HG03558 (cell line): ENCODE data around the gene SRRM4.

Experiments used
- ATAC-seq: cut with Tn5 transposase; IDR thresholded peaks from one replicate; pipeline ENCODE4 v1.9.1; 2021; ENCODE audit warnings: moderate number of reproducible peaks; ENCODE audit not compliant: unreplicated experiment; ENCODE audit errors: extremely low read depth

The SRRM4 gene

GRCh38 chr12:118981285-118982211 lies at the start of gene SRRM4:
TSS of gene SRRM4 (plus strand) at chr12:118981541. CDS start at chr12:118981883, 342 bp downstream.
- ATAC-seq: no peak

GRCh38 chr12:118946256-118946655 lies 35.1 kb upstream of the SRRM4 start:
- no peak for ATAC-seq

GRCh38 chr12:118958520-118958919 lies 22.8 kb upstream of the SRRM4 start:
- ATAC-seq: no peak

- ATAC-seq: no peak
Measured at GRCh38 chr12:118959348-118959747, 22.0 kb upstream of the SRRM4 start.

- ATAC-seq: no peak
Measured at GRCh38 chr12:118959985-118960560, 21.3 kb upstream of the SRRM4 start.

- ATAC-seq: no peak
Measured at GRCh38 chr12:118960865-118961264, 20.5 kb upstream of the SRRM4 start.

- no peak for ATAC-seq
Measured at GRCh38 chr12:118964988-118965387, 16.4 kb upstream of the SRRM4 start.

- ATAC-seq: no peak
Measured at GRCh38 chr12:118970856-118971255, 10.5 kb upstream of the SRRM4 start.

GRCh38 chr12:118972982-118973381 lies 8.4 kb upstream of the SRRM4 start:
- ATAC-seq: no peak

GRCh38 chr12:118979763-118980406 lies 1.5 kb upstream of the SRRM4 start:
- ATAC-seq: no peak

GRCh38 chr12:118980407-118981014 lies 830 bp upstream of the SRRM4 start:
- ATAC-seq: no peak

GRCh38 chr12:118982302-118982701 lies 961 bp downstream of the SRRM4 start:
- no peak for ATAC-seq

- no peak for ATAC-seq
Measured at GRCh38 chr12:118982984-118983761, 1.8 kb downstream of the SRRM4 start.

- ATAC-seq: no peak
Measured at GRCh38 chr12:118984161-118984943, 3.0 kb downstream of the SRRM4 start.

- no peak for ATAC-seq
Measured at GRCh38 chr12:118986050-118986449, 4.7 kb downstream of the SRRM4 start.

- no peak for ATAC-seq
Measured at GRCh38 chr12:118999107-118999506, 17.8 kb downstream of the SRRM4 start.

GRCh38 chr12:119005085-119005484 lies 23.7 kb downstream of the SRRM4 start:
- no peak for ATAC-seq

- no peak for ATAC-seq
Measured at GRCh38 chr12:119005913-119006312, 24.6 kb downstream of the SRRM4 start.

GRCh38 chr12:119006746-119007145 lies 25.4 kb downstream of the SRRM4 start:
- no peak for ATAC-seq
